Stimulated activated CD8-positive, alpha-beta memory T cell treated with anti-CD3 and anti-CD28 coated beads, Interleukin-2, amount 100 ng/mL, for 1 hour (primary cell): Measurements from ENCODE around the gene STIM1.
A peak's percentile ranks its signal among the peaks of the same experiment; 100 is the strongest.

Experiments
- DNase-seq, 2 donors: peaks; one replicate each; pipeline ENCODE4 v3.0.0-alpha.2; 2020; ENCODE audit warnings: low read depth in 2 of 2

Gene STIM1

GRCh38 chr11:4068962-4069361 is 213.5 kb downstream of the STIM1 start:
- DNase-seq = no peak

GRCh38 chr11:4071325-4071724 is 215.9 kb downstream of the STIM1 start:
- no peak for DNase-seq

- no peak for DNase-seq
Observed at GRCh38 chr11:4071914-4072313, 216.4 kb downstream of the STIM1 start.

- DNase-seq = no peak
Observed at GRCh38 chr11:4072668-4073285, 217.3 kb downstream of the STIM1 start.

GRCh38 chr11:4074266-4074665 is 218.8 kb downstream of the STIM1 start:
- DNase-seq = no peak

GRCh38 chr11:4076774-4077173 is 221.3 kb downstream of the STIM1 start:
- no peak for DNase-seq

GRCh38 chr11:4083198-4083597 is 227.7 kb downstream of the STIM1 start:
- DNase-seq = no peak

GRCh38 chr11:4084406-4085125 is 229.1 kb downstream of the STIM1 start:
- no peak for DNase-seq

GRCh38 chr11:4085575-4085974 is 230.1 kb downstream of the STIM1 start:
- DNase-seq = no peak

- DNase-seq = no peak
Observed at GRCh38 chr11:4086575-4087353, 231.3 kb downstream of the STIM1 start.

- no peak for DNase-seq
Observed at GRCh38 chr11:4087551-4087950, 232.1 kb downstream of the STIM1 start.

GRCh38 chr11:4090258-4090657 is 234.8 kb downstream of the STIM1 start:
- DNase-seq = no peak

- no peak for DNase-seq
Observed at GRCh38 chr11:4092026-4092425, 236.6 kb downstream of the STIM1 start.

GRCh38 chr11:4093519-4094347 is 238.3 kb downstream of the STIM1 start:
- no peak for DNase-seq

GRCh38 chr11:4094348-4095291 is 239.2 kb downstream of the STIM1 start, which contains the start of gene RRM1:
RRM1 (plus strand) TSS chr11:4094799; CDS start chr11:4095013, 214 bp downstream.
- DNase-seq = peak; percentile 83 to 84

GRCh38 chr11:4095509-4096230 is 240.2 kb downstream of the STIM1 start:
- no peak for DNase-seq

- DNase-seq = no peak
Observed at GRCh38 chr11:4098026-4098621, 242.7 kb downstream of the STIM1 start.

GRCh38 chr11:4102711-4103110 is 247.2 kb downstream of the STIM1 start:
- no peak for DNase-seq

- DNase-seq = no peak
Observed at GRCh38 chr11:4103269-4103668, 247.8 kb downstream of the STIM1 start.

- DNase-seq = no peak
Observed at GRCh38 chr11:4105916-4106315, 250.5 kb downstream of the STIM1 start.
